NCI-H1092 (cell line): ENCODE results near the gene PYGB.

Experiments
- DNase-seq: peaks from one replicate; lab custom pipeline; 2025; lab: John Stamatoyannopoulos, UW

PYGB gene

DNA sequence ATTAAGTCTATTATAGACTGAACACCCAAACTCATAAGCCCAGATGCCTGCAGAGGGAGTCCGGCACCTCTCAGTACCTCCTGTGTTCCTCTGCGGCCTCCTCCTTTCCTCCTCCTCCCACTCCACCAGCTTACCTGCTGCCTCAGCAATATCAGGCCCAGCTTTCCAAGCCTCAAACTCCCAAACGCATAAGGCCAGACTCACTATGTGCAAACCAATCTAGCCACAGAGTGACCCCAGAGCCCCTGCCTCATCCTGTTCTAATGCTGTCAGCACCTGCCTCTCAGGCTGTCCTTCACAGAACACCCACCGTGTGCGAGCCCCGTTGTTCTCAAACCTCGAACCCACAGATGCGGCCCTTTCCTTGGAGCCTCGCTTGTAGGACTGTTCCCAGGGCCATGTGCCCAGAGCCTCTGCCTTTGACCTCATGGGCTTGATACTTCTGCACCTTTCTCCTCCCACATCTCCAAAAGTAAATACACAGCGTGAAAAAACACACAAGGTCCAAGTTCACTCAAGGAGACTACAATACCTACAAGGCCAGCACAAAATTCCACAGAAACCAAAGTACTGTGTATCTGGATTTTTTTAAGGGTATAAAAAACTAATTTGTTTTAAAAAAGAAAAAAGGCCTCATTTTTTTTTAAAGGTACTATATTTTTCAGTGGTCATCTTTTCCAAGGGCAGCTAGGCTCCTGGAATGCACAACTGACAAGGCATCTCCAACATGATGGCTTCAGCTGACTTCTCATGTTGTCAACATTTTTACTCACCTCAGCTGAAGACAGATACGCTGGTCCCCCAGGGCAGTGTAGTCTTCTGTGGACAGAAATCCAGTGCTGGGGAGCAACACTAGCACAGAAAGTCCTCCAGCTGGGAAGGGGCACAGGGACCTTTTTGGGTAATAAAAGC is 90.5 kb downstream of the PYGB start:
- no peak for DNase-seq

DNA sequence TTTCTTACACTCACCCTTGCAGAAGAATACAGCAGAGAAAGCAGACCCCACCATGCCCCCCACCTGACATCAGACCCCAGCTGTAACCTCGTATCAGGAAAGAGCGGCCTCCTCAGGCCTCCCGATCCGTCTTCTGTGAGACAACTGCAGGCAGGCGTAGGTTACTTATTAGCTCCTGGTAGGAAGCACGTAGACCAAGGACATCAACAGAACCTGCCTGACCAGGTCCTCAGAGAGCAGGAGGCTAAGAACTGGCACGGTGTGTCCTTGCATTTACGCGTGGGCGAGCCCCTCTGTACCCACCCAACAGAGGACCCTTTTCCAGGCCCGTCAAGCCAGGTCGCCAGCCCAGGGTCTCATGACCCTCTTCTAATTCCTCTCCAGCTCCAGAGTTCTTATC is 91.7 kb downstream of the PYGB start:
- DNase-seq: no peak

DNA sequence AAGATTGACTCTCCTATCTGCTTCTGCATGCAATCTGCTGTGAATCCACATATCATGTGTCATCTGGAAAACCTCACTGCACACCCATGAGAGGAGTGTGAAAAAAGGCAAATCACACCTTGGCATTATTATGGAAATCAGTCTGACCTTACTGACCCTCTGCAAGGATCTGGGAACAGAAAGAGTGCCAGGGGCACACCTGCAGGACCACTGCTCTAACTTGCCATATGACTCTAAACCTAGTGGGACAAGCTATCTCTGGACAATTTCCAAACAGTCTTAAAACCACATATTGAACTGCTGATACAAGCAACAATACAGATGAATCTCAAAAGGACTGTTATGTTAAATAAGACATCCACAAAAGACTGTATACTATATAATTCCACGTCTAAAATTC is 92.5 kb downstream of the PYGB start:
- no peak for DNase-seq

DNA sequence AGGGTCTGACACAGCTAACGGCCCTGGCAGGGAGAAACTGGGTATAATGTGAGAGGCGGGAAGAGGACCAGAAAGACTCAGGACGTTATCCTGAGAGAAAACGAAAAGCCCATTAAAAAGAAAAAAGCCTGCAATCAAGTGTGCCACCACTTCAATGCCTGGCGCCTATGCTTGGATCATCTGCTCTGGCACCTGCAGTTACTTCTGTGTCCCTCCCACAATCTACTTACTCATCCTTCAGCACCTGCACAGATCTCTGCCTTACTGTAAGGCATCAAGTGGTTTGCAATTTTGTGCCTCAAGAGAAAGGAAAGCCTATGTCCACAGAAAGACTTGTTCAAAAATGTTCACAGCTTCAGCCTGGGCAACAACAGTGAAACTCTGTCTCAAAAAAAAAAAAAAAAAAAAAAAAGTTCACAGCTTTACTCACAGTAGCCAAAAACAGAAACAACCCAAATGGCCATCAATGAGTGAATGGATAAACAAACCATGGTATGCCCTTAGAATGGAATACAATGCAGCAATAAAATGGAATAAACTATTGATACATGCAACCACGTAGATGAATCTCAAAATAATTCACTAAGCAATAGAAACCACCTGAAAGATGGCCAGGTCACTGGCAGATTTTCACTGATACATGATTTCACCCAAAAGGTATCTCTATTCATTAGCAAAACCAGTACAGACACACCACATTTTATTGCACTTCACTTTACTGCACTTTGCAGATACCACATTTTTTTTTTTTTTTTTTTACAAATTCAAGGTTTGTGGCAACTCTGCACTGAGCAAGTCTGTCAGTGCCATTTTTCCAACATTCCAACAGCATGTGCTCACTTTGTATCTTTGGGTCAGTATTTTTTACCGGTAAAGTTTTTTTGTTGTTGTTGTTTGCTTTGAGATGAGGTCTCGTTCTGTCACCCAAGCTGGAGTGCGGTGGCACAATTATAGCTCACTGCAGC is 94.1 kb downstream of the PYGB start:
- no peak for DNase-seq

DNA sequence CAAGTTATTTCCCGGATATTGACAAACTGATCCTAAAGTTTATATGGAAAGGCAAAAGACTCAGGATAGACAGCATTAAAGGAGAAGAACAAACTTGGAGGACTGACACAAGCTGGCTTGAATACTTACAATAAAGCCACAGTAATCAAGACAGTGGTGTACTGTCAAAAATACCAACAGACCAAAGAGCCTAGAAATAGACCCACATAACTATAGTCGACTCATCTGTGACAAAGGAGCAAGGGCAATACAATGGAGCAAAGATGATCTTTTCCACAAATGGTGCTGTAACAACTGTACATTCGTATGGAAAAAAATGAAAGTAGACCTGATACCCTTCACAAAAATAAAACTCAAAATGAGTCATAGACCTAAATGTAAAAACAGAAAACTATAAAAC is 96.7 kb downstream of the PYGB start:
- DNase-seq: no peak

DNA sequence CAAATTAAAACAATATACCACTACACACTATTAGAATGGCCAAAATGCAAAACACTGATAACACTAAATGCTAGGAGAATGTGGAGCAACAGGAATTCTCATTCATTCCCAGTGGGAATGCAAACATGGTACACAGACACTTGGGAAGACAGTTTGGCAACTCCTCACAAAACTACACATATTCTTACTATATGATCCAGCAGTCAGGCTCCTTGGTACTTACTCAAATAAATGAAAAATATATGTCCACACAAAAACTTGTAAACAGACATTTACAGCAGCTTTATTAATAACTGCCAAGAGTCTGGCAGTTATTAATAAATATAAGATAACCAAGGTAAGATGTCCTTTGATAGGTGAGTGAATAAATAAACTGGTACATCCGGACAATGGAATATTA is 97.8 kb downstream of the PYGB start:
- no peak for DNase-seq

DNA sequence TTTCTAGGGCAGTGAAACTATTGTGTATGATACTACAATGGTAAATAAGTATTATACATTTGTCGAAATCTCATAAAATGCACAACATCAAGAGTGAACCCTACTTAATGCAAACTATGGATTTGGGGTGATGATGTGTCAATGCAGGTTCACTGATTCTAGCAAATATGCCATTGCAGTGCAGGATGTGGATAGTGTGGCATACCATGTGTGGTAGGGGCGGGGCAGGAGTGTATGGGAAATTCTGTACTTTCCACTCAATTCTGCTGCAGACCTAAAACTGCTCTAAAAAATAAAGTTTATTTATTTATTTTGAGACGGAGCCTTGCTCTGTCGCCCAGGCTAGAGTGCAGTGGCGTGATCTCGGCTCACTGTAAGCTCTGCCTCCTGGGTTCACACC is 98.5 kb downstream of the PYGB start:
- DNase-seq: no peak
